ENCODE data around the gene RBFA. TPM values are rescaled to one million over a fixed set of nuclear protein-coding genes. Genes with fewer than 3 reads are reported as not detected.

The RBFA gene
- total and polyA plus RNA-seq, 2 of the 13 experiments (the other 11 are each of a cell fraction or from before 2014, with no cell fraction given), result 29.7 to 42.4 TPM

GRCh38 chr18:79988451-79989194 lies 45.6 kb upstream of the RBFA start, which contains the start of gene TXNL4A (continued):
- peak; percentile 81 for TF ChIP-seq ZHX2 (IDR thresholded peaks at IDR 0.05; ENCODE audit: low read depth)
- TF ChIP-seq ZHX2 (CRISPR knock-in tag; IDR thresholded peaks at IDR 0.05; ENCODE audit: borderline replicate concordance), result no peak
- TF ChIP-seq ZNF34 (CRISPR knock-in tag; IDR thresholded peaks at IDR 0.05; ENCODE audit: borderline replicate concordance), result 0 out of 2 replicates have a peak, but pooled peaks have one; percentile 15
- TF ChIP-seq ZZZ3 (CRISPR knock-in tag; IDR thresholded peaks at IDR 0.05; ENCODE audit: borderline replicate concordance), result peak; percentile 85; the same call in 1 of the 2 replicates
- no peak for TF ChIP-seq NFE2 (CRISPR knock-in tag; IDR thresholded peaks at IDR 0.05)
- no peak for TF ChIP-seq ZNF652 (CRISPR knock-in tag; IDR thresholded peaks at IDR 0.05; ENCODE audit: borderline replicate concordance, low read depth)
- no peak; the same call in 1 of the 2 replicates for TF ChIP-seq ZBED4 (CRISPR knock-in tag; IDR thresholded peaks at IDR 0.05; ENCODE audit: borderline replicate concordance)
- no peak for TF ChIP-seq HMG20A (CRISPR knock-in tag; IDR thresholded peaks at IDR 0.05; ENCODE audit: borderline replicate concordance)
- no peak for TF ChIP-seq ZNF567 (CRISPR knock-in tag; IDR thresholded peaks at IDR 0.05; ENCODE audit: borderline replicate concordance)
- peak; percentile 86 for TF ChIP-seq KMT2B (CRISPR knock-in tag; IDR thresholded peaks at IDR 0.05)
- TF ChIP-seq, protein P1, sequence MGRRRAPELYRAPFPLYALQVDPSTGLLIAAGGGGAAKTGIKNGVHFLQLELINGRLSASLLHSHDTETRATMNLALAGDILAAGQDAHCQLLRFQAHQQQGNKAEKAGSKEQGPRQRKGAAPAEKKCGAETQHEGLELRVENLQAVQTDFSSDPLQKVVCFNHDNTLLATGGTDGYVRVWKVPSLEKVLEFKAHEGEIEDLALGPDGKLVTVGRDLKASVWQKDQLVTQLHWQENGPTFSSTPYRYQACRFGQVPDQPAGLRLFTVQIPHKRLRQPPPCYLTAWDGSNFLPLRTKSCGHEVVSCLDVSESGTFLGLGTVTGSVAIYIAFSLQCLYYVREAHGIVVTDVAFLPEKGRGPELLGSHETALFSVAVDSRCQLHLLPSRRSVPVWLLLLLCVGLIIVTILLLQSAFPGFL (CRISPR knock-in tag; IDR thresholded peaks at IDR 0.05), result no peak
- TF ChIP-seq EED (CRISPR knock-in tag; IDR thresholded peaks at IDR 0.05), result no peak; the same call in 1 of the 2 replicates
- TF ChIP-seq ZNF205 (CRISPR knock-in tag; IDR thresholded peaks at IDR 0.05), result no peak; the same call in 1 of the 2 replicates
- peak; percentile 68; the same call in 1 of the 2 replicates for TF ChIP-seq ATF1 (CRISPR knock-in tag; IDR thresholded peaks at IDR 0.05)
- TF ChIP-seq, protein P2, sequence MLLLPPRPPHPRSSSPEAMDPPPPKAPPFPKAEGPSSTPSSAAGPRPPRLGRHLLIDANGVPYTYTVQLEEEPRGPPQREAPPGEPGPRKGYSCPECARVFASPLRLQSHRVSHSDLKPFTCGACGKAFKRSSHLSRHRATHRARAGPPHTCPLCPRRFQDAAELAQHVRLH (CRISPR knock-in tag; IDR thresholded peaks at IDR 0.05; ENCODE audit: borderline replicate concordance, low read depth), result peak; percentile 60; the same call in 1 of the 2 replicates
- TF ChIP-seq SOX5 (CRISPR knock-in tag; IDR thresholded peaks at IDR 0.05; ENCODE audit: borderline replicate concordance), result peak; percentile 18; the same call in 1 of the 2 replicates
- TF ChIP-seq MAFG (CRISPR knock-in tag; IDR thresholded peaks at IDR 0.05), result no peak

All from HepG2 (cell line).